Measurements from ENCODE around the gene DOCK6.
A peak's percentile ranks its signal among the peaks of the same experiment; 100 is the strongest.

The DOCK6 gene

GRCh38 chr19:11261971-11262839 is at the start of gene DOCK6:
Gene DOCK6, minus strand, starts transcription at chr19:11262524. Its CDS starts 84 bp downstream, at chr19:11262440.
- no peak for DNase-seq

- no peak for DNase-seq
These were observed 44.0 kb upstream of the DOCK6 start for GRCh38 chr19:11306337-11306736.

- no peak for DNase-seq
These were observed 42.6 kb upstream of the DOCK6 start for GRCh38 chr19:11304936-11305335.

GRCh38 chr19:11300811-11301120 is 38.4 kb upstream of the DOCK6 start:
- no peak for DNase-seq

GRCh38 chr19:11299946-11300810 is 37.9 kb upstream of the DOCK6 start:
- no peak for DNase-seq

- no peak for DNase-seq
These were observed 33.9 kb upstream of the DOCK6 start for GRCh38 chr19:11296264-11296663.

- no peak for DNase-seq
These were observed 33.4 kb upstream of the DOCK6 start, which contains the start of gene TSPAN16 for GRCh38 chr19:11295665-11296245. Gene TSPAN16, plus strand, starts transcription at chr19:11296160. Its CDS starts 138 bp downstream, at chr19:11296298.

- DNase-seq: no peak
These were observed 32.9 kb upstream of the DOCK6 start for GRCh38 chr19:11295180-11295579.

- peak; percentile 69 for DNase-seq
These were observed 31.4 kb upstream of the DOCK6 start for GRCh38 chr19:11293433-11294389.

GRCh38 chr19:11291991-11292390 is 29.7 kb upstream of the DOCK6 start:
- no peak for DNase-seq

GRCh38 chr19:11291415-11291814 is 29.1 kb upstream of the DOCK6 start:
- no peak for DNase-seq

GRCh38 chr19:11290256-11290655 is 27.9 kb upstream of the DOCK6 start:
- DNase-seq: no peak

- no peak for DNase-seq
These were observed 26.0 kb upstream of the DOCK6 start for GRCh38 chr19:11288349-11288748.

GRCh38 chr19:11286312-11286974 is 24.1 kb upstream of the DOCK6 start:
- no peak for DNase-seq

GRCh38 chr19:11284515-11284914 is 22.2 kb upstream of the DOCK6 start:
- DNase-seq: no peak

GRCh38 chr19:11281356-11282049 is 19.2 kb upstream of the DOCK6 start:
- no peak for DNase-seq

- no peak for DNase-seq
These were observed 17.3 kb upstream of the DOCK6 start for GRCh38 chr19:11279505-11280236.

GRCh38 chr19:11278670-11279069 is 16.3 kb upstream of the DOCK6 start:
- no peak for DNase-seq

- no peak for DNase-seq
These were observed 12.3 kb upstream of the DOCK6 start for GRCh38 chr19:11274533-11275086.

GRCh38 chr19:11273989-11274388 is 11.7 kb upstream of the DOCK6 start:
- DNase-seq: no peak
